ENCODE results near the gene TMEM150A.
"Not testable (repeated sequence)": the region's sequence is repeated elsewhere in the genome, so short reads cannot be mapped to it uniquely, and the experiment has no call there.

TMEM150A gene

GRCh38 chr2:85561280-85562212, 41.0 kb downstream of the TMEM150A start, which contains the start of gene GGCX:
Gene GGCX (minus strand): TSS chr2:85561493. CDS start chr2:85561428, 65 bp downstream.
- FAIRE-seq, result peak; percentile 90

DNA sequence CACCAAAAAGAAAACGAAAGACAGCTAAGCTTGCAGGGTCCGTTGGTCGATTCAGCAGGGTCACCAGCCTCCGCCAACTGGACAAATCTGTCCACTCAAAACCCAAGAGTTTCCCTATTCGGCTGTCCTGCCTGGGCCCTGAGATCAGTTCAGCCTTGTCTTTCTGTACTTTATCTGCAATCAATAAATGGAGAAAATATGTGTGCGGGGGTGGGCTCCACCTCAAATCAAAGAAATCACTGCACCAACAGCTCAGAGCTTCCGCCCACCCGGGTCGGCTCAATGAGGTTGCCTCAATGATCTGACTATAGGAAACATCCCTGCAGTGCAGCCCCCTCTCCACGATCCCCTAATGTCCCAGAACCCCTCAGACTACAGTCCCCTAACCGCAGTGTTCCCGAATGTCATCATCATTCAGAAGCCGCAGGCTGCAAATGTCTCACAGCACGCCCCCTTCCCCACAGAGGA, 41.7 kb downstream of the TMEM150A start:
- no peak for FAIRE-seq

- FAIRE-seq, result not testable (repeated sequence)
These were observed 42.1 kb downstream of the TMEM150A start for GRCh38 chr2:85560403-85560726.

- no peak for FAIRE-seq
These were observed 44.3 kb downstream of the TMEM150A start for GRCh38 chr2:85558160-85558559.

DNA sequence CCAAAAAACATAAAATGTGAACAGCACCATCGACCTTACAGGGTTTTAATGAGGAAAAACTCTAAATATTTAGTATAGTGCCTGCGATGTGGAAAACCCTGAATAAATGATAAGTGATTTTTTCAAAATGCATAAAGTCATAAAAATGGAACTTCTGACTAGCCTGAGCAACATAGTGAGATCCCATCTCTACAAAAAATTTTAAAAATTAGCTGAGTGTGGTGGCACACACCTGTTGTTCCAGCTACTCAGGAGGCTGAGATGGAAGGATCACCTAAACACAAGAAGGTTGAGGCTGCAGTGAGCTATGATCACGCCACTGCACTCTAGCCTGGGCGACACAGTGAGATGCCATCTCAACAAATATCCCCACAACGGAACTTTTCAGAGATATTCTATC, 45.4 kb downstream of the TMEM150A start:
- FAIRE-seq, result no peak

- FAIRE-seq, result no peak
These were observed 47.4 kb downstream of the TMEM150A start for GRCh38 chr2:85554980-85555612.

- FAIRE-seq, result no peak
These were observed 49.3 kb downstream of the TMEM150A start for GRCh38 chr2:85553184-85553583.

DNA sequence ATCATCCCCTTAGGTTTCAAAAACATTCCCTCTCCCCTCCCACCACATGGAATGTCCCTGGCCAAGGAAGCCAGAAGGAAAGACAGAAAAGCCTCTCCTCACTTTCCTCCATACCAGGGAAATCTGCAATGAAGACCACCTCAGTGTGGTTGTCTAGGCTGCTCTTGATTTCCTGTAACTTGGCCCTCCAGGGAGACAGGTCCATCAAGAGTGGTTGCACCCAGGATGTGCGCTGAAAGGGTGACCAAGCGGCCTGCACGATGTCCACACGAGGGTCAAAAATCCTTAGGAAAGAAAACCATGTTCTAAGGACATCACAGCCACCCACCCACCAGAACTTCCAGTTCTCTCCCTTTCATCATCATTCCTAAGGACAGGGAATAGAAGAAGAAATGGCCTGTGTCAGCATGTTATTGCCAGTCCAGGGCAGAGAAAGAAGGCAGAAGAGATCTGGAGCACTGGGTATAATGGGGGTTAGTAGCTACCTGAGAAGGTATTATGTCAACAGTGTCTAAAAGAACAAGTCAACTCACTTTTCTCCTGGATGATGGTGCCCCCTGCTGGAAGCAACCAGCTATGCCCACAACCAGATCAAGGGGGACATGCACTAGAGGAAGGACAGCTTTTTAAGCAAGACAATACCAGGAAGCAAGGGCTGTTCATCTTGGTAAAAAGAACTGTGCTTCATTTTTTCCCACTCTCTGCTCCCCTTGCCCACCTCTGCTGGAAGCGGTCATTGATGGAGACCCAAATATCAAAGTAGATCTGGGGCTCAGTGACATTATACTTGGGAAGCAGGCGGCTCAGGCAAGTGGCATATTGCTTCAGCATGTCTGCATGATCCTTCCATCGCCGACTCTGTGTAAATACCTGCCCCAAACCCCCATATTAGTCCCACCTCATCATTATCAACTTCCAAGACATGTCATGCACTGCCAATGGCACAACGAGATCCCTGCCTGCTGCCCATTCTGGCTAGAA, 50.5 kb downstream of the TMEM150A start:
- FAIRE-seq, result peak; percentile 86

- no peak for FAIRE-seq
These were observed 52.0 kb downstream of the TMEM150A start for GRCh38 chr2:85550486-85550885.

- FAIRE-seq, result no peak
These were observed 52.7 kb downstream of the TMEM150A start for GRCh38 chr2:85549826-85550225.

- FAIRE-seq, result no peak
These were observed 53.4 kb downstream of the TMEM150A start for GRCh38 chr2:85549095-85549494.

- no peak for FAIRE-seq
These were observed 53.9 kb downstream of the TMEM150A start for GRCh38 chr2:85548608-85548900.

All from G401.6 (cell line).